ENCODE results near the gene MAP4K4.

GRCh38 chr2:101806123-101806522 is 108.6 kb downstream of the MAP4K4 start:
- TF ChIP-seq CTCF (IDR thresholded peaks at IDR 0.05; ENCODE audit: borderline replicate concordance, extremely low read depth, low read length, poor library complexity, severe bottlenecking) = no peak
- TF ChIP-seq EZH2 (IDR thresholded peaks at IDR 0.05; ENCODE audit: borderline replicate concordance, low read depth, low read length, severe bottlenecking) = no peak

Data from DND-41 (cell line).